Measurements from ENCODE around the gene USHBP1. TPM values are rescaled to one million over a fixed set of nuclear protein-coding genes. Genes with fewer than 3 reads are reported as not detected.

USHBP1 gene
- total RNA-seq, 1 donor from 2014 or later: not detected

DNA sequence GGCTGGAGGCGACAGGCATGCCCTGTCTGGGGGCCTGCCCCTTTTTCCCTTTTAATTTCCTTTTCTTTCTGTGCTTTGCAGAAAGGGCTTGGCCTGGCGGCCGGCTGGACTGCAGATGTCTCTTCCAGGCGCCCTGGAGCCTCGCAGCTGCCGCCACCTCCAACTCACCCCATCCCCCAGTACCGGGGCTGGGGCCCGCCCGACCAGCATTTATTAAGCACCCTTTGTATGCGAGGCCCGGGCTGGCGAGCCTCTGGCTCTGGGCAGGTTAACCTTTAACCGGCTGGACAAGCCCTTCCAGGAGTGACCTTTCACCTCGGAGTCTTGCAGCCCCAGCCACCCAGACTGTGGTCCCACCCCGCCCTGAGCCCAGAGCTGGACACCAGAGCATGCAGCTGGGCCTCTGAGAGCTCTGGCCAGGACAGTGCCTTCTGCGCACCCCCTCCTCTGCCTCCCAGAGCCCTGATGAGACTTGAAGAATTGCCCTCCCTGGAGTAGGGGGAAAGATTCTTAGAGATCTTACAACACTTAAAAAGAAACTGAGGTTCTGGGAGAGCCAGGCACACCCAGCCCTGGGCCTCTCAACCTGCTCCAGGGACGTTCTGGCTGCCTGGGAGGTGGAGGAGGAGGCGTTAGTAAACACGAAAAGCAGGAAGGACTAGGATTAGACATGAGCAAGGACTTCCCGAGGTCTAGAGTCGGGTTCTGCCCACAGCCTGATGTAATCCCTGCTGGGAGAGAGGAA lies 17.7 kb downstream of the USHBP1 start:
- DNase-seq (ENCODE audit: extremely low spot score, unreplicated experiment): no peak
- no peaks in the 10 kb centered on the region for H3K9me3 Mint-ChIP-seq (ENCODE audit: unreplicated experiment)

DNA sequence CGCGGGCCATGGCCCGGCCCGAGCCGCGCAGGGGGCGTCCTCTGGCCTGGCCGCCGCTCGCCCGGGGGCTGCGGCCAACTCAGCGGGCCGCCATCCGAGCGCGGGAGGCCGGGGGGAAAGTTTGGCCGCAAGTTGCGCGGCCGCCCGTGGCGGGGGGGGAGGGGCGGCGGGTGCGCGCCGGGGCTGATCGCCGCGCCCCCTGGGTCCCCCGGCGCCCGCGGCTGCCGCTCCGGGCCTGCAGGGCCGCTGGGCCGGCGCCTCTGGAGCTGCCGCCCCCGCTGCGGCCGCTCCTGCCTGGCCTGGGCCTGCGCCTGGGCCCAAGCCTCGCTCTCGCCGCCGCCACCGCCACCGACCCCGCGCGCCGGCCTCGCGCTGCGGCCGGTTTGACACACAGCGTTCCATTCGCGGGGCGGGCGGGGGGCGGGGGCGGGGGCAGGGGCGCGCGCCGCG lies 19.0 kb downstream of the USHBP1 start, which contains the start of gene NR2F6:
NR2F6 (minus strand) TSS at position 385 of the 450 bp plus-strand sequence. CDS start 699 bp downstream, outside the sequence.
- H3K4me1 Mint-ChIP-seq (ENCODE audit: unreplicated experiment): peaks cover 59% of the 10 kb centered on the region
- H3K36me3 Mint-ChIP-seq (ENCODE audit: unreplicated experiment): no peaks in the 10 kb centered on the region
- DNase-seq (ENCODE audit: extremely low spot score, unreplicated experiment): no peak
- H3K27ac Mint-ChIP-seq (ENCODE audit: unreplicated experiment): peak within 1 kb of the TSS; percentile 87
- H3K9me3 Mint-ChIP-seq (ENCODE audit: unreplicated experiment): no peaks in the 10 kb centered on the region
- H3K27me3 Mint-ChIP-seq (ENCODE audit: unreplicated experiment): no peaks in the 10 kb centered on the region
- H3K4me3 Mint-ChIP-seq (ENCODE audit: unreplicated experiment): peak within 1 kb of the TSS; percentile 90
- TF ChIP-seq, protein P1, sequence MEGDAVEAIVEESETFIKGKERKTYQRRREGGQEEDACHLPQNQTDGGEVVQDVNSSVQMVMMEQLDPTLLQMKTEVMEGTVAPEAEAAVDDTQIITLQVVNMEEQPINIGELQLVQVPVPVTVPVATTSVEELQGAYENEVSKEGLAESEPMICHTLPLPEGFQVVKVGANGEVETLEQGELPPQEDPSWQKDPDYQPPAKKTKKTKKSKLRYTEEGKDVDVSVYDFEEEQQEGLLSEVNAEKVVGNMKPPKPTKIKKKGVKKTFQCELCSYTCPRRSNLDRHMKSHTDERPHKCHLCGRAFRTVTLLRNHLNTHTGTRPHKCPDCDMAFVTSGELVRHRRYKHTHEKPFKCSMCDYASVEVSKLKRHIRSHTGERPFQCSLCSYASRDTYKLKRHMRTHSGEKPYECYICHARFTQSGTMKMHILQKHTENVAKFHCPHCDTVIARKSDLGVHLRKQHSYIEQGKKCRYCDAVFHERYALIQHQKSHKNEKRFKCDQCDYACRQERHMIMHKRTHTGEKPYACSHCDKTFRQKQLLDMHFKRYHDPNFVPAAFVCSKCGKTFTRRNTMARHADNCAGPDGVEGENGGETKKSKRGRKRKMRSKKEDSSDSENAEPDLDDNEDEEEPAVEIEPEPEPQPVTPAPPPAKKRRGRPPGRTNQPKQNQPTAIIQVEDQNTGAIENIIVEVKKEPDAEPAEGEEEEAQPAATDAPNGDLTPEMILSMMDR (IDR thresholded peaks at IDR 0.05): no peak

More for the DNA sequence above, 17.7 kb downstream of the USHBP1 start:
- H3K36me3 Mint-ChIP-seq (ENCODE audit: unreplicated experiment): no peaks in the 10 kb centered on the region
- peaks cover 48% of the 10 kb centered on the region for H3K4me1 Mint-ChIP-seq (ENCODE audit: unreplicated experiment)
- peak overlapping the region; percentile 87 for H3K27ac Mint-ChIP-seq (ENCODE audit: unreplicated experiment)
- H3K27me3 Mint-ChIP-seq (ENCODE audit: unreplicated experiment): no peaks in the 10 kb centered on the region
- TF ChIP-seq, protein P1 (IDR thresholded peaks at IDR 0.05): no peak
- peak overlapping the region; percentile 81 for H3K4me3 Mint-ChIP-seq (ENCODE audit: unreplicated experiment)

DNA sequence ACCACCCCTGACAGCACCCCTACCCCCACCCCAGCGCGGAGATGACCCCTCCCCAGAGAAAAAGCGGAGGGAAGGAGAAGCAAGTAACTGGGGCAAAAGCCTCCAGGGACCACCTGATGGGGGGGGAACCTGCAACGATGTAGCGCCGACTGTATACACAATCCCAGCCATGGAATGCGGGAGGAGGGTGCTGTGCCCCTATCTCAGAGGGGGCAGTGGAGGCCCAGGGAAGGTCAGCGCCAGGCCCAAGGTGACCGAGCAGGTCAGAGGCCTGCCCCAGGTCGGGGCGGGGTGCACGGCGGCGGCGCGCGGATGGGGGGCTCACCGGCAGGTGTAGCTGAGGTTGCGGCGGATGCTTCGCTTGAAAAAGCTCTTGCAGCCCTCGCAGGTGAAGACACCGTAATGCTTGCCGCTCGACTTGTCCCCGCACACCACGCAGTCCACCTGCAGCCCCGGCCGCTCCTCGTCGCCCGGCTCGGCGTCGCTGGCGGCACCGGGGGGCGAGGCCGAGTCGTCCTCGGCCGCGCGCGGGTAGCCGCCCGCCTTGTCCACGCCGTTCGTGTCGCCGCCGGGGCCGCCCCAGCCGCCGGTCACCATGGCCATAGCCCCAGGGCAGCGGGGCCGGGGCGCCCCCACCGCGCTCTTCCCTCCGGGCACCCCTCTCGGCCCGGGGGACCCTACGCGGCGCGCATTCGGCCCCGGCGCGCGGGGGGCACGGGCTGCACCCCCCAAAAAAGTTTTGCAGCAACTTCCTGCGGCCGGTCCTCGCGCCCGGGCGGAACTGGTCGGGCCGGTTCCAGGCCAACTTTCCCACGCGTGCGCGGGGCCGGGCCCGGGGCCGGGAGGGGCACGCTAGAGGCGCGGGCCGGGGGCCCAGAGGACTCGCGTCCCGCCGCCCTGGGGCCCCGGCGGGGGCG lies 19.7 kb downstream of the USHBP1 start:
- H3K36me3 Mint-ChIP-seq (ENCODE audit: unreplicated experiment): no peaks in the 10 kb centered on the region
- peaks cover 59% of the 10 kb centered on the region for H3K4me1 Mint-ChIP-seq (ENCODE audit: unreplicated experiment)
- H3K27ac Mint-ChIP-seq (ENCODE audit: unreplicated experiment): peak overlapping the region; percentile 87
- TF ChIP-seq, protein P1 (IDR thresholded peaks at IDR 0.05): no peak
- H3K27me3 Mint-ChIP-seq (ENCODE audit: unreplicated experiment): no peaks in the 10 kb centered on the region
- no peak for DNase-seq (ENCODE audit: extremely low spot score, unreplicated experiment)
- peak overlapping the region; percentile 90 for H3K4me3 Mint-ChIP-seq (ENCODE audit: unreplicated experiment)
- H3K9me3 Mint-ChIP-seq (ENCODE audit: unreplicated experiment): no peaks in the 10 kb centered on the region

DNA sequence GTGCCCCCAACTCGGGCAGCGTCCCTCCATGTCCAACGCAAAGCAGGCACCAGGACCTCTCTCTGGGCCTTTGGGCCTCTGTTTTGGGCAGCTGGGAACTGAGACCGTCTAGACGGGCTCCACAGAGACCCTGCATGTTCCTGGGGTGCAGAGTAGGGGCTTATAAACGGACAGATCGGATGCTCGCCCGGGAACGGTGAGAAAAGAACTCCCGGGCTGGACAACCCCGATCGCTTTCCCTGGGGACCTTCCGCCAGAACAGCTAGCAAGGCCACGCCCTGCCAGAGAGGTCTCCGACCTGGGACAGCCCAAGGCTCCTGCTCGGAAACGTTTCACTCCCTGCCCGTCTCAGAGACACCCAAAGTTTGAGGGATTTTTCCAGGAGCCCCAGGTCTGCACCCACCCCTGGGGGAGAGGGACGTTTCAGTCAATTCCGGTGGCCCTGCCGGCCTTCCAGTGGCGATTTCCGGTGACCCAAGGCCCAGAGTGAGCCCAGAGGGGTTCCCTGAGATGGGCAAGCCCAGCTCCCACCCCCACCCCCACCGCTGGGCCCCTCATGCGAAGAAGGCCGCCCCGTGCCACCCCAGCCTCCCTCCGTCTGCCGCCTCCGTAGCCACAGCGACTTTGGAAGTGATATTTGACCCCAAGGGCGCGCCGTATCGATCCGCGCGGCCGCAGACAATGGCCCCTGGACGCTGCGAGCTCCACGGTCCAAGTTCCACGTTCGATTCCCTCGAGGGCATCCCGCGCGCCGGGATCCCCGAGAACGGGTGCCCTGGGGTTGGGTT lies 20.5 kb downstream of the USHBP1 start:
- no peak for DNase-seq (ENCODE audit: extremely low spot score, unreplicated experiment)
- Mint-ChIP-seq H3K4me3 (ENCODE audit: unreplicated experiment) (peak overlapping the region; percentile 90), H3K9me3 (ENCODE audit: unreplicated experiment) (no peaks in the 10 kb centered on the region), H3K4me1 (ENCODE audit: unreplicated experiment) (peaks cover 53% of the 10 kb centered on the region), H3K27ac (ENCODE audit: unreplicated experiment) (peak overlapping the region; percentile 87), H3K36me3 (ENCODE audit: unreplicated experiment) (no peaks in the 10 kb centered on the region), H3K27me3 (ENCODE audit: unreplicated experiment) (no peaks in the 10 kb centered on the region)
- TF ChIP-seq, protein P1 (IDR thresholded peaks at IDR 0.05): no peak

All from osteocyte (in vitro differentiated cells).